Measurements from ENCODE around the gene FGGY. TPM values are rescaled to one million over a fixed set of nuclear protein-coding genes. Genes with fewer than 3 reads are reported as not detected.

FGGY gene
- total RNA-seq, 1 experiment from 2014 or later, result 14.6 TPM

- no peak overlapping the region for H3K18ac ChIP-seq (ENCODE audit: insufficient read length, low read depth, low read length)
- H3K56ac ChIP-seq (ENCODE audit: insufficient read length, low read depth, low read length), result no peak overlapping the region
- H3K9me3 ChIP-seq (ENCODE audit: control insufficient read depth, low read depth, low read length), result no peaks in the 10 kb centered on the region
- Mint-ChIP-seq H3K36me3 (ENCODE audit: insufficient read depth in 1 of 3, low read depth in 3 of 3) (peaks cover 0 to 2% (median 0%) of the 10 kb centered on the region in 3 experiments; a peak in 2 of 7 replicates), H3K4me1 (peaks cover 18 to 22% of the 10 kb centered on the region in 2 experiments), H3K9me3 (no peaks in the 10 kb centered on the region), H3K4me3 (no peak overlapping the region), H3K27ac (no peak overlapping the region), H3K27me3 (ENCODE audit: low read depth) (no peaks in the 10 kb centered on the region)
- H3K9ac ChIP-seq (ENCODE audit: extremely low read depth, insufficient read length, low read length), result no peak overlapping the region
- no peaks in the 10 kb centered on the region for H4K20me1 ChIP-seq (ENCODE audit: control insufficient read depth, insufficient read depth, insufficient read length)
- H3K14ac ChIP-seq (ENCODE audit: insufficient read depth, low read length), result no peak overlapping the region
- no peak overlapping the region for H3T11ph ChIP-seq (ENCODE audit: low read length)
- H2BK15ac ChIP-seq (ENCODE audit: low read depth, low read length), result no peak overlapping the region
- H3K4ac ChIP-seq (ENCODE audit: low read depth, low read length), result no peak overlapping the region
- H3K27ac ChIP-seq (ENCODE audit: insufficient read length, low read depth, low read length), result no peak overlapping the region
- no peak for TF ChIP-seq CTCF (conservative IDR thresholded peaks at IDR 0.05)
- DNase-seq, result no peak
- no peak overlapping the region for H4K8ac ChIP-seq (replicated peaks; ENCODE audit: insufficient read length, low read depth, low read length)
- H4K91ac ChIP-seq (ENCODE audit: insufficient read length, low read depth, low read length), result no peak overlapping the region
- H3K79me2 ChIP-seq (ENCODE audit: insufficient read depth, low read length), result no peaks in the 10 kb centered on the region
- H4K5ac ChIP-seq (ENCODE audit: insufficient read length, low read depth, low read length), result no peak overlapping the region
- H3K23me2 ChIP-seq (ENCODE audit: insufficient read length, low read depth, low read length, poor library complexity, severe bottlenecking), result no peaks in the 10 kb centered on the region
- no peak overlapping the region for H3K4me2 ChIP-seq (ENCODE audit: insufficient read depth, insufficient read length, low read length)
- H3K4me1 ChIP-seq (ENCODE audit: insufficient read depth, low read length), result no peaks in the 10 kb centered on the region
- no peaks in the 10 kb centered on the region for H3K27me3 ChIP-seq (ENCODE audit: insufficient read depth, low read length)
- no peaks in the 10 kb centered on the region for H3K79me1 ChIP-seq (ENCODE audit: insufficient read depth, low read depth, low read length, poor library complexity, severe bottlenecking)
- WGBS (ENCODE audit: extremely low coverage, insufficient read length, low lambda C conversion rate), result no CpG with 5 or more reads among the region's 5 CpGs
- H2BK120ac ChIP-seq (ENCODE audit: low read depth, low read length, poor library complexity, severe bottlenecking), result no peak overlapping the region
- H2AFZ ChIP-seq (ENCODE audit: low read length), result no peak overlapping the region
- H2BK5ac ChIP-seq (ENCODE audit: insufficient read length, low read length), result no peak overlapping the region
- no peak overlapping the region for H2BK20ac ChIP-seq (ENCODE audit: low read depth, low read length, poor library complexity, severe bottlenecking)
- H3K23ac ChIP-seq (ENCODE audit: insufficient read length, low read depth, low read length), result no peak overlapping the region
- H2BK12ac ChIP-seq (ENCODE audit: insufficient read length, low read depth, low read length), result no peak overlapping the region
- H2AK5ac ChIP-seq (ENCODE audit: insufficient read length, low read length), result no peak overlapping the region
These were observed 396.5 kb downstream of the FGGY start for GRCh38 chr1:59693406-59693805.
